ENCODE measurements around the gene AFAP1L2.

AFAP1L2 gene

GRCh38 chr10:114385557-114385956 lies 18.7 kb downstream of the AFAP1L2 start:
- DNase-seq: no peak

- no peak for DNase-seq
These were observed 19.7 kb downstream of the AFAP1L2 start for GRCh38 chr10:114384601-114385000.

DNA sequence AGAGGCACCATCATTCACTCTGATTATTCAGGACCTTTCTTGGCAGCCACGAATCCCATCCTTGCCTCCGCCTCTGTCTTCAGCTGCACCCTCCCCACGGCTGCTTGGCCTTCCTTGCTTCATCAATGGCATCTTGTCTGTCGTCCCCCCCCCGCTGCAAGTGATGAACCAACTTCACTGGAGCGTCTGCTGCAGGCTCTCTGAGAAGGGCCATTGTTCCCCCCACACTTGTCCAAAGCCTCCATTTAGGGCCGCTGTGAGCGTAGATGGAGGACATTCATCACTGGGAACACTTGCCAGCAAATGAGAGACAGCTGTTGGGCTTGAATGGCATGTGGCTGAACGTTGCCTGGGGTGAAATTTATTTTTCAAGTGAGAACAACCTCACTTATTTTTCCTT lies 20.1 kb downstream of the AFAP1L2 start:
- DNase-seq: no peak

- no peak for DNase-seq
These were observed 23.5 kb downstream of the AFAP1L2 start for GRCh38 chr10:114380797-114381196.

- no peak for DNase-seq
These were observed 24.2 kb downstream of the AFAP1L2 start for GRCh38 chr10:114380060-114380459.

DNA sequence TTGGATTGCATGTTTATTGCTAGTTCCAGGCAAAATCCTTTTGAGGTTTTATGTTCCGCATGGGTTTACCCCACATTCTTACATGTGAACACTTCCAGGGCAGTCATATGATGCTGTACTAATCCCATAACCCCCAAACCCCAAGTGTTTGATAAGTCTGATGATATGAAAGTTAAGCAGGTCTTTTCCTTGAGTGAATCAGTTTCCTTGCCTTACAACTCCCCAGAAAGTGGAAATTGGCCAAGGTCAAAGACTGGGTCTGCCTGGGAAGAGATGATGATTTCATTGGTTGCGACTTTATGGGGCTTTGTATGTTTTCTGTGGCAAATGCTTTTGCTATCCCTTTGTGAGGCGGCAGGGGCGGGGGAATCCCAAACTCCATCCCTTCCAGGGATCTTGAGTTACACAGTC lies 24.7 kb downstream of the AFAP1L2 start:
- DNase-seq: no peak

GRCh38 chr10:114376523-114376922 lies 27.8 kb downstream of the AFAP1L2 start:
- no peak for DNase-seq

DNA sequence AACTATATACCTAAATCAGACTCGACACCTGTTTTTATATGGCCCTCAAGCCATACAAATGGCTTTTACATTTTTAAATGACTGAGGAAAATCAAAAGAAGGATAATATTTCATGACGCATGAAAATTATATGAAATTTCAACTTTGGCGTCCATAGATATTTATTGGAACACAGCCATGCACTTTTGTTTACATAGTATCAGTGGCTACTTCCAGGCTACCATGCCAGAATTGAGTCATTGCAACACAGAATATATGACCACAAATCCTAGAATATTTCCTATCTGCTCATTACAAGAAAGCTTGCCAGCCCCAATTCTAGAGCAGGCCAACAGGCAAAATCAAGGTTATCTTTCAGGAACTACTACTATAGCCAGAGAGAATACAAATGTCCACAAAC lies 29.3 kb downstream of the AFAP1L2 start:
- no peak for DNase-seq

GRCh38 chr10:114374053-114374791 lies 30.1 kb downstream of the AFAP1L2 start:
- no peak for DNase-seq

DNA sequence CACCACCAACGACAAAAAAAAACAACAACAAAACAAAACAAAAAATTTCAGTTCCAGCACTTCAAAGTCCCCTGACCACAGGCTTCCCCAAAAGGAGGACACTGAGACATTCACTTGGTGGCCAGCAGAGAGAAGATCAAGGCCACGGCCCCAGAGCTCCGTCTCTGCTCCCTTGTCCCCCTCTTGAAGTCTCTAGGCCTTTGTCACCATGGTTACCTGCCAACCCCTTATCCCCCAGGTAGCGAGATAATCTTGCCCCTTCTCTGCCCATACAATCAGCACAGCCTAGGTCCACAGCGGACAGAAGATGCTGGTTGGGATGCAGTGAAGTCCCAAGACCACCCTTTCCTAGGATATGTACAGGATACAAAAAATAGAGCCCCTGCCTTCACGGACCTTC lies 30.7 kb downstream of the AFAP1L2 start:
- no peak for DNase-seq

- no peak for DNase-seq
These were observed 31.3 kb downstream of the AFAP1L2 start for GRCh38 chr10:114372995-114373394.

DNA sequence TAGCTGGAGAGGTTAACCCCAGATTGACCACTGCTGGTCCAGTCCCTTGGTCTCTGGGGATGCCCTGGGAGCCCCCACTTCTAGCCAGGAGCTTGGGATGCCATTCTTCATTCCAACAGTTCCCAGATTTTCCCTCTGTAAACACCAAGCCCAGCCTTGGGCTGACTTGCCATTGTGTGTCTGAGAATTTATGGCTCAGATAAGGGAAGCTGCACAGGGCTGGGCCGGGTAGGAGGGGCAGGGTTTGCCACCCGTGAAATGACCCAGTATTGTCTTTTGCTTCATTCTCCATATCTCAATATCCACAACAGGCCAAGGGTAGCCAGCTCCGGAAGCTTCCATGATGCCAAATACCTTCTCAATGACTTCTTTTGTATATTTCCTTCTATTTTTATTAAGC lies 32.1 kb downstream of the AFAP1L2 start:
- DNase-seq: no peak

DNA sequence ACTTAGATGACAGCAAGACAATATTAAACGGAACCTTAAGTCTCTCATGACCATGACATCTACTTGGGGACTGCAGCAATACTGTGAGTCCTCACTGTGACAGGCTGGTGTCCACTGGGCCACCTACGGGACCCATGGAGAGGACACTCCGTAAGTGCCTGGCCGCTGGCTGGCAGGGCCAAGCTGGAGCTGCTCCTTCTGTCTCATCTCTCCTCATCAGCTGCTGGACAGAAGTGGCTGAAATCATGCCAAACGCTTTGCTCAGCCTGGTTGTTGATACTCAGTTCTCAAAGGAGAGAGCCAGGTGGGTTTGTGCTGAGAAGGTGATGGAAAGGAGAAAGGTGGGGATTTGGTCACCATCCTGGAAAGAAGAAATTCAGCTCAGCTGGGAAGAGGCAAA lies 33.3 kb downstream of the AFAP1L2 start:
- no peak for DNase-seq

- DNase-seq: no peak
These were observed 34.1 kb downstream of the AFAP1L2 start for GRCh38 chr10:114370199-114370598.

DNA sequence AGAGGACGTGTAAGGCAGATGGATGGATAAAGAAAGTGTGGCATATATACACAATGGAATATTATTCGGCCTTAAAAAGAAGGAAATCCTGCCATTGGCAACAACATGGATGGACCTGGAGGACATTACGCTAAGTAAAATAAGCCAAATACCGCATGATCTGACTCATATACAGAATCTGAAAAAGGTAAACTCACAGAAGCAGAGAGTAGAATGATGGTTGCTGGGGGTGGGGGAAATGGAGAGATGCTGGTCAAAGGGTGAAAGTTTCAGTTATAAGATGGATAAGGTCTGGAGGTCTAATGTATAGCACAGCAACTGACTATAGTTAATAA lies 36.3 kb downstream of the AFAP1L2 start:
- no peak for DNase-seq

DNA sequence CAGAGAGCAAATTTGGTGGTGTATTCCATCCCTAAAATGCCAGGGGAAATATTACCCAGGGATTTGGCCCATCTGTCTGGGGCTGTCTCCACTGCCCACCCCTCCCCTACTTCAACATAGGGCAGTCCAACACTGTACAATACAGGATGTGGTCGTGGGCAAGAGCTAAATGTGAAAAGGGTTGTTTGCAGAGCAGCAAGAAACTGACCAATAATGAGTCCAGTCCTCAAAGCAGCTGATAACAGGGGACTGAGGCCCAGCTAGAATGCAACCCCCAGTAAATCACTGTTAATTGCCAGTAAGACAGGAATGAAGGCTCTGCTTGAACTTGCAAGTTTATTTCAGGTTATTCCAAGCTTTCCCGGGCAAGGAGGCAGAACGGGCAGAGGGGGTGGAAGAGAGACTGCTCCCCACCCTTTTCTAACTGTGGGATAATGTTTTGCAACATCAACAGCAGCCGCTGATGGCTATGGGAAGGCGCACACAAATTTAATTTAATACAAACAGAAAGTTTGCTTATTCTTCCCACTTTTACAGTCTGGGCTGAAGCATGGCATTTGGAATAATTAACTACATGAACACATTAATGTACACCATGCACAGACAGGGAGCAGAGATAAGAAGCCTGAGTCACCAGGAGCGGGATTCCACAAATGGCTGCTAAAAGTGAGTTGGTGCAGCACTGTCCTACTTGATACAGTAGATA lies 36.8 kb downstream of the AFAP1L2 start:
- DNase-seq: no peak

DNA sequence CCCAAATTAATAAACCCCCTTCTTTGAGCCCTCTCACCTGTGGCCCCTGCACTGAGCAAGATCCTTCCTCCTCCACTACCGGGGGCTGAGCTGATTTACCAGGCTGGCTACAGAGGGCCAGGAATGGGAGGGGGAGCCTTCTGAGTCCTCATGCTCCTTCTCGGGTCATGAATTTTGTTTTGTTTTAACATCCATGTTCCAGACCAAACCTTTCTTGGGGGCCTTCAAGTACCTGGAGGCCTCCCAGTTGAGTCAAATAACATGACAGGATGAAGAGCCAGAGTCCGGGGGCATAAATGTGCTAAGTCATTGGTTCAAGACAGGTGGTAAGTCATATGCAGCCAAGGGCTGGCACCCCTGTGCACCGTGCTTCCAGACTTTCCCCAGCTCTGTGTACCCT lies 39.6 kb downstream of the AFAP1L2 start:
- DNase-seq: no peak

GRCh38 chr10:114363745-114364454 lies 40.4 kb downstream of the AFAP1L2 start:
- DNase-seq: no peak

DNA sequence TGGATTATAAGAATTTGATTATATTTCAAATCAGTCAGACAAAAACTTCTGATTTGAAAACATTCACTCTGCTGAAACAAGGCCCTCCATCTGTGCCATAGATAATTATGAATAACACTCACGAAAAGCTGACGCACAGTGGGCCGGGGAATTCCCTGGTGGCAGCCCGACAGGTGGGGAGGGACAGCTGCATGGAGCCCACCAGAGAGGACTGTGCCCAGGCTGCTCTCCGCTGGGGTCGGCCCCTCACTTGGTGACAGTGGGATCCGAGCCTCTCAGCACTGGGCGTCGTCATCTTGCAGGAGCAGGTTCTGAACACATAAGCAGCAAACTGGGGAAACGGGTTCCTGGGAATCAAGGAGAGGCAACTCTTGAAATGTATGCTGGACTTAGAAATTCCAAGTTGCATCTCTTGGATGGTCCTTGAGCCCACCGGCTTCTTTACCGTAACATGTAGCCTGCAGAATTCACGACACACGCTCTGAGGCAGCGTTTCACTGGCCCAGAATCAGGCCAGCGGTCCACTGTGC lies 41.4 kb downstream of the AFAP1L2 start:
- DNase-seq: no peak

DNA sequence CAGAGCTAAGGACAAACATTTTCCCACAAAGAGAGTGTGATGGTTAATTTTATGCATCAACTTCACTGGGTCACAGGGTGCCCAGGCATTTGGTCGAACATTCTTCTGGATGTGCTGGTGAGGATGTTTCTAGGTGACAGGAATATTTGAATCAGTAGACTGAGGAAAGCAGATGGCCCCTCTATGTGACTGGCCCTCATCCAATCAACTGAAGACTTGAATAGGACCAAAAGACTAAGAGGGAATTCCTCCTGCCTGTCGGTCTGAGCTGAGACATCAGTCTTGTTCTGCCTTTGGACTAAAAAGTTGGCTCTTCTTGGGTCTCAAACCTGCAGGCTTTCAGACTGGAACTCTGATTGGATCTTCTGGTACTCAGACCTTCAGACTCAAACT lies 44.4 kb downstream of the AFAP1L2 start:
- no peak for DNase-seq

DNA sequence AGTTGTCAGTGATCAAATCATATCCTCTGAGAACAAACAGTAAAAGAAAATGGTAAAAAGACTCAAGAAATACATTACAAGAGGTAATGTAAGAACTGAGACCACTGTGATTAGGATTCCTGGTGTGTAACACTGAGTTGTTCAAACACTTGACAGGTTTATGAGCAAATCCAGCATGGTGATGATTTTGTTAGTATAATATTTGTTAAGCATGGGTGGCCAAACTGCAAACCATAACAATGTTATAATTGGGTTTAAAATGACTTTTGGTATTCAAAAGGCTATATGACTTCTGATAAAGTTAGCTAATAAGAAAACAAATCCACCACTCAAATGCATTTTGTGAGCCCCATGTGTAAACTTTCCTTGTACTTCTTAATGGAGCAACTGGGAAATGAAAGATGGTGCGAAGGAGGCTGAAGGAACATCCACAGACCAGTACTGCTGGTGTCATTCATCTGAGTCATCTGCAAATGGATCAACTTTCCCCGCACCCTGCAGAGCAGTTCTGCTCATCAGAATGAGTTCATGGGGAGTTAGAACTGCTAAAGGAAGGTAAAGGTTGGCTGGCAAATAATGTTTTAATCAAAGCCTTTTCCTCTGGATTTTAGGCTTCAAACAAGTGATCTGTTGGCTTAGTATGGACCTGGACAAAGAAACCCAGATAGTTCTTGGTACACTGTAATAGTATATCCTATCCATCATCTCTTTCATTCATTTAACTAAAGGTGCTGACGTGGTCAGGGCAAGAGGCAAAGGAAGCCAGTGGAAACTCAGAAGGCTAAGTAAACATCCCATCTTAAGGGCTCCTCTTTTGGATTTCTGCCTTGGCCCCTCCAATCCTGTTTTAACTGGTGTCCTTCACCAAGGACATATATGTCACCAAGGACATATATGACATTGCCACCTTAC lies 45.0 kb downstream of the AFAP1L2 start:
- DNase-seq: no peak

- no peak for DNase-seq
These were observed 46.7 kb downstream of the AFAP1L2 start for GRCh38 chr10:114357515-114357996.

Measured in T-helper 9 cell (primary cell).